ENCODE data around the gene RGL3. TPM values are rescaled to one million over a fixed set of nuclear protein-coding genes. Genes with fewer than 3 reads are reported as not detected.

Gene RGL3
- total RNA-seq, 1 experiment from 2014 or later, result 22.6 TPM

GRCh38 chr19:11451327-11451870, 32.3 kb upstream of the RGL3 start:
- CTCF ChIA-PET, result interaction anchor here (0.6 to 1.1 kb wide), 2 partner anchors 70 to 105 kb away, joined by 3 to 4 read pairs; partner anchors contain the start of gene CCDC159
- DNase-seq (ENCODE audit: low read depth, low spot score), result no peak
- intact Hi-C loops (cut with micrococcal nuclease; ENCODE audit: unreplicated experiment), result no loop called here
- POLR2A ChIA-PET, result no interaction called here
- H3K36me3 ChIP-seq (ENCODE audit: control insufficient read depth, insufficient read depth, low read length), result no peaks in the 10 kb centered on the region; the same call in 1 of the 2 replicates
- no peak overlapping the region for H3K27ac ChIP-seq (ENCODE audit: low read length)
- no TSS peak for BruUV-seq (replicated peaks)
- TF ChIP-seq POLR2AphosphoS5 (IDR thresholded peaks at IDR 0.05; ENCODE audit: low read depth, low read length) (no peak), TCF7L2 (IDR thresholded peaks at IDR 0.05; ENCODE audit: low read depth, low read length) (no peak), SIN3A (IDR thresholded peaks at IDR 0.05; ENCODE audit: borderline replicate concordance, insufficient read depth, low read depth, low read length) (no peak), CTCF (IDR thresholded peaks at IDR 0.05) (no peak)
- TF ChIP-seq, protein P1, sequence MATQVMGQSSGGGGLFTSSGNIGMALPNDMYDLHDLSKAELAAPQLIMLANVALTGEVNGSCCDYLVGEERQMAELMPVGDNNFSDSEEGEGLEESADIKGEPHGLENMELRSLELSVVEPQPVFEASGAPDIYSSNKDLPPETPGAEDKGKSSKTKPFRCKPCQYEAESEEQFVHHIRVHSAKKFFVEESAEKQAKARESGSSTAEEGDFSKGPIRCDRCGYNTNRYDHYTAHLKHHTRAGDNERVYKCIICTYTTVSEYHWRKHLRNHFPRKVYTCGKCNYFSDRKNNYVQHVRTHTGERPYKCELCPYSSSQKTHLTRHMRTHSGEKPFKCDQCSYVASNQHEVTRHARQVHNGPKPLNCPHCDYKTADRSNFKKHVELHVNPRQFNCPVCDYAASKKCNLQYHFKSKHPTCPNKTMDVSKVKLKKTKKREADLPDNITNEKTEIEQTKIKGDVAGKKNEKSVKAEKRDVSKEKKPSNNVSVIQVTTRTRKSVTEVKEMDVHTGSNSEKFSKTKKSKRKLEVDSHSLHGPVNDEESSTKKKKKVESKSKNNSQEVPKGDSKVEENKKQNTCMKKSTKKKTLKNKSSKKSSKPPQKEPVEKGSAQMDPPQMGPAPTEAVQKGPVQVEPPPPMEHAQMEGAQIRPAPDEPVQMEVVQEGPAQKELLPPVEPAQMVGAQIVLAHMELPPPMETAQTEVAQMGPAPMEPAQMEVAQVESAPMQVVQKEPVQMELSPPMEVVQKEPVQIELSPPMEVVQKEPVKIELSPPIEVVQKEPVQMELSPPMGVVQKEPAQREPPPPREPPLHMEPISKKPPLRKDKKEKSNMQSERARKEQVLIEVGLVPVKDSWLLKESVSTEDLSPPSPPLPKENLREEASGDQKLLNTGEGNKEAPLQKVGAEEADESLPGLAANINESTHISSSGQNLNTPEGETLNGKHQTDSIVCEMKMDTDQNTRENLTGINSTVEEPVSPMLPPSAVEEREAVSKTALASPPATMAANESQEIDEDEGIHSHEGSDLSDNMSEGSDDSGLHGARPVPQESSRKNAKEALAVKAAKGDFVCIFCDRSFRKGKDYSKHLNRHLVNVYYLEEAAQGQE (IDR thresholded peaks at IDR 0.05; ENCODE audit: insufficient read depth in 1 of 2, low read depth in 2 of 2, low read length in 1 of 2), result no peak
- H3K27me3 ChIP-seq (ENCODE audit: control insufficient read depth, insufficient read depth, low read length), result no peaks in the 10 kb centered on the region
- in situ Hi-C loops (cut with HindIII; ENCODE audit: low pct_unique_long_range_greater_than_20kb, low sequenced_read_pairs), result no loop called here
- H3K4me1 ChIP-seq (ENCODE audit: control insufficient read depth, insufficient read depth, low read length), result no peaks in the 10 kb centered on the region
- ATAC-seq, result no peak
- H3K9me3 ChIP-seq (ENCODE audit: control insufficient read depth, insufficient read depth, low read depth, low read length), result no peaks in the 10 kb centered on the region
- no peak overlapping the region for H3K4me3 ChIP-seq (ENCODE audit: low read depth in 2 of 2, low read length in 2 of 2)

DNA sequence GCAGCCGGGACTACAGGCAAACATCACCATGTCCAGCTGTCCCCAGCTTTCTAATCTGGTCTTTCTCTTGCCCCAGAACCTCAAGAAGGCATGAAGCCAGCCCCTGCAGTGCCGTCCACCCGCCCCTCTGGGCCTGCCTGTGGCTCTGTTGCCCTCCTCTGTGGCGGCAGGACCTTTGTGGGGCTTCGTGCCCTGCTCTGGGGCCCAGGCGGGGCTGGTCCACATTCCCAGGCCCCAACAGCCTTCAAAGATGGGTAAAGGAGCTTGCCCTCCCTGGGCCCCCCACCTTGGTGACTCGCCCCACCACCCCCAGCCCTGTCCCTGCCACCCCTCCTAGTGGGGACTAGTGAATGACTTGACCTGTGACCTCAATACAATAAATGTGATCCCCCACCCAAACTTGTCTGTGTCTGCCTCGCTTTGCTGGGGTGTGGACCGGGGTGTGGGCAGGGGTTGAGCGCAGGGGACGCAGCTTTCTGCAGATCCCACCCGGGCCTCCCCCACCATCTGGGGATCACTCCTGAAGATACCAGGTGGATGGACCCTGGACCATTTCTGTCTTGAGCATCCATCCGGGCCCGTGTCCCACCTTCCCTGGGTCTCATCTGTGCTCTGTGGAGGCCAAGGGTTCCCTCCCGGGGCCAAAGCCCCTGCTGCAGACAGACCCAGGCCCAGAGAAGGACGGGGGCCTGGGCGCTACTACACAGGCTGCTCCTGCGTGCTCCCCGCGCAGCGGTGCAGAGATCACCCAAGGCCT, 31.6 kb upstream of the RGL3 start:
- CTCF ChIA-PET, result interaction anchor here (0.6 to 1.1 kb wide), 2 partner anchors 70 to 104 kb away, joined by 3 to 4 read pairs; partner anchors contain the start of gene CCDC159
- BruUV-seq (replicated peaks), result no TSS peak

More for the DNA sequence above, 31.6 kb upstream of the RGL3 start:
- in situ Hi-C loops (cut with HindIII; ENCODE audit: low pct_unique_long_range_greater_than_20kb, low sequenced_read_pairs), result no loop called here
- POLR2A ChIA-PET, result no interaction called here
- H3K27ac ChIP-seq (ENCODE audit: low read length), result no peak overlapping the region
- H3K4me1 ChIP-seq (ENCODE audit: control insufficient read depth, insufficient read depth, low read length), result no peaks in the 10 kb centered on the region
- no peak for ATAC-seq
- H3K4me3 ChIP-seq (ENCODE audit: low read depth in 2 of 2, low read length in 2 of 2), result no peak overlapping the region
- TF ChIP-seq CTCF (IDR thresholded peaks at IDR 0.05), result no peak
- no peak for TF ChIP-seq POLR2AphosphoS5 (IDR thresholded peaks at IDR 0.05; ENCODE audit: low read depth, low read length)
- TF ChIP-seq, protein P1 (IDR thresholded peaks at IDR 0.05; ENCODE audit: insufficient read depth in 1 of 2, low read depth in 2 of 2, low read length in 1 of 2), result no peak
- TF ChIP-seq TCF7L2 (IDR thresholded peaks at IDR 0.05; ENCODE audit: low read depth, low read length), result no peak
- TF ChIP-seq SIN3A (IDR thresholded peaks at IDR 0.05; ENCODE audit: borderline replicate concordance, insufficient read depth, low read depth, low read length), result no peak
- no peaks in the 10 kb centered on the region; the same call in 1 of the 2 replicates for H3K36me3 ChIP-seq (ENCODE audit: control insufficient read depth, insufficient read depth, low read length)
- H3K9me3 ChIP-seq (ENCODE audit: control insufficient read depth, insufficient read depth, low read depth, low read length), result no peaks in the 10 kb centered on the region
- H3K27me3 ChIP-seq (ENCODE audit: control insufficient read depth, insufficient read depth, low read length), result no peaks in the 10 kb centered on the region
- intact Hi-C loops (cut with micrococcal nuclease; ENCODE audit: unreplicated experiment), result no loop called here
- no peak for DNase-seq (ENCODE audit: low read depth, low spot score)
